Activated T-cell treated with anti-CD3 and anti-CD28 coated beads, Interleukin-2, amount 50 U/mL, for 72 hours (primary cell): Measurements from ENCODE around the gene CNTF. TPM values are rescaled to one million over a fixed set of nuclear protein-coding genes. Genes with fewer than 3 reads are reported as not detected.

Experiments
- ATAC-seq, 2 donors: fragments of 150-1000 bp; cut with Tn5 transposase; replicated peaks in 1 of 2; 2 replicates each; pipeline ENCODE4 v1.10.0; 2021; ENCODE audit warnings: moderate library complexity in 2 of 2, mild to moderate bottlenecking in 1 of 2
- DNase-seq, 2 donors: peaks; one replicate each; pipeline ENCODE4 v3.0.0; 2021 to 2022; ENCODE audit warnings: mixed read lengths in 1 of 2
- H3K27ac Mint-ChIP-seq: one replicate; pipeline ENCODE4 v1.8.0; 2022; ENCODE audit warnings: mild to moderate bottlenecking, moderate library complexity, mixed read lengths
- H3K27me3 Mint-ChIP-seq: one replicate; pipeline ENCODE4 v1.8.0; 2022; ENCODE audit warnings: low read depth, mixed read lengths
- H3K36me3 Mint-ChIP-seq, 2 donors: one replicate each; pipeline ENCODE4 v1.8.0; 2022; ENCODE audit warnings: mixed read lengths in 2 of 2, mild to moderate bottlenecking in 1 of 2; ENCODE audit not compliant: insufficient read depth in 2 of 2
- H3K4me1 Mint-ChIP-seq: one replicate; pipeline ENCODE4 v1.8.0; 2022; ENCODE audit warnings: low read depth, mixed read lengths
- H3K4me3 Mint-ChIP-seq, 2 donors: one replicate each; pipeline ENCODE4 v1.8.0; 2022; ENCODE audit warnings: mild to moderate bottlenecking in 2 of 2, mixed read lengths in 2 of 2, moderate library complexity in 2 of 2
- H3K9me3 Mint-ChIP-seq, 2 donors: one replicate each; pipeline ENCODE4 v1.8.0; 2022; ENCODE audit warnings: mixed read lengths in 2 of 2
- total RNA-seq, 2 donors: library from RNA; stranded (reverse); gene quantifications; one replicate each; pipeline ENCODE4 v1.2.3, GENCODE V29; 2022

CNTF gene
- total RNA-seq, 2 donors from 2014 or later, result 4.5 to 5.0 TPM

DNA sequence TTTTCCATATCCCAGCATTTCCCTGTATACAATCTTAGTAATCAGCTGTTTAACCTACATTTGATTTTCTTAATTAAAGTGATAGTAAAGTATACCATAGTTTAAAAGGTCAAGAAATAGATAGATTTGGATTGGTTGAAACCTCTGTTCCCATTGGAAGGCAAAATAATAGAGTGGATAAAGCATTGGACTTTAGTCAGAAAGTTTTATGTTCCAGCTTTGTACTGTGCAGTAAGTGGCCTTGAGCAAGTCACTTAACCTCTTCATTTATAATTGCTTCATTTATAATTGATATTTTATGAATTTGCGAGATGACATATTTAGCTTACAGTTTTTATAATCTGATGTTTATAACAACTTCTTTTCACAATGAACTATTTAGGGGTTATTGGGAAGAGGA, 40.0 kb upstream of the CNTF start:
- ATAC-seq (no peak), DNase-seq (no peak)
- peak overlapping the region; percentile 64 for H3K27ac Mint-ChIP-seq
- H3K9me3 Mint-ChIP-seq, result no peaks in the 10 kb centered on the region
- no peaks in the 10 kb centered on the region for H3K27me3 Mint-ChIP-seq
- peaks cover 14 to 29% of the 10 kb centered on the region in 2 donors for H3K36me3 Mint-ChIP-seq
- H3K4me3 Mint-ChIP-seq, result peak overlapping the region; percentile 85 to 86
- H3K4me1 Mint-ChIP-seq, result peaks cover 61% of the 10 kb centered on the region

DNA sequence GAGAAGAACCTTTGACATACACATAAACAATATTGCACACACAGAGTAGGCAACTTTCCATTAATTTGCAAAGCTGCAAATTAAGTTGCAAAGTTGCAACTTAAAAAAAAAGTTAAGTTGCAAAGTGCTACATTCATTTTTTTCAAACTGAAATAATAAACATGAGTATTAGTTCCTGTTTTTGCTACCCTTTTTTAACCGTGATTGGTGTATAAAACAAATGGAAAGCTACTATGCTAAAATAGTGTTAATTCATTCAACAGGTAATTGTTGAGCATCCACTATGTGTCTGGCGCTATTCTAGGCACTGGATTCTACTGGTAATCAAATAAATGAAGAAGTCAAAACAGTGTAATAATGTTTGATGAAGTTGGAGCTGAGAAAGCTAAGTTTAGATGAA, 35.5 kb upstream of the CNTF start:
- DNase-seq (no peak), ATAC-seq (no peak)
- peaks cover 4 to 29% of the 10 kb centered on the region in 2 donors for H3K36me3 Mint-ChIP-seq
- H3K27ac Mint-ChIP-seq, result peak overlapping the region; percentile 4
- no peaks in the 10 kb centered on the region for H3K27me3 Mint-ChIP-seq
- no peak overlapping the region for H3K4me3 Mint-ChIP-seq
- H3K4me1 Mint-ChIP-seq, result peaks cover 81% of the 10 kb centered on the region
- no peaks in the 10 kb centered on the region for H3K9me3 Mint-ChIP-seq

DNA sequence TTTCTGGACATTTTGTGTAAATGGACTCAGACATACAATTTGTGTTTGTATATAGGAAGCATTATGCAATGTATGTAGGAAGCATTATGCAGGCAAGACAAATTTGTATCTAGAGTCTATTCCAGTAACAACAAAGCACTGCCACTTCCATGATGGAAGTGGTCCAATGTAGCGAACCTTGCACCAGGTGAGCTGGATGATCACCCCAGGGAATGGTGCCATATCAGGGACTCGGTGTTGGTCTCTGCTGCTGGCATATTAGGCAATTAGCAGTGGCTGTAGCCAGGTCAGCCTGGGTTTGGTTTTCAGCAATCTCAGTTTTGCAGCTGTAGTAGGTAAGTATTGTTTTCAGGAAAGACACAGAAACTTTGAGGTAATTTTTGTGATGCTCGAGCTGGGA, 30.8 kb upstream of the CNTF start:
- Mint-ChIP-seq H3K4me3 (peak overlapping the region; percentile 31 to 39), H3K27ac (peak overlapping the region; percentile 58), H3K36me3 (peaks cover 9 to 28% of the 10 kb centered on the region in 2 donors), H3K27me3 (no peaks in the 10 kb centered on the region), H3K9me3 (no peaks in the 10 kb centered on the region), H3K4me1 (peaks cover 85% of the 10 kb centered on the region)
- no peak for ATAC-seq
- DNase-seq, result no peak

DNA sequence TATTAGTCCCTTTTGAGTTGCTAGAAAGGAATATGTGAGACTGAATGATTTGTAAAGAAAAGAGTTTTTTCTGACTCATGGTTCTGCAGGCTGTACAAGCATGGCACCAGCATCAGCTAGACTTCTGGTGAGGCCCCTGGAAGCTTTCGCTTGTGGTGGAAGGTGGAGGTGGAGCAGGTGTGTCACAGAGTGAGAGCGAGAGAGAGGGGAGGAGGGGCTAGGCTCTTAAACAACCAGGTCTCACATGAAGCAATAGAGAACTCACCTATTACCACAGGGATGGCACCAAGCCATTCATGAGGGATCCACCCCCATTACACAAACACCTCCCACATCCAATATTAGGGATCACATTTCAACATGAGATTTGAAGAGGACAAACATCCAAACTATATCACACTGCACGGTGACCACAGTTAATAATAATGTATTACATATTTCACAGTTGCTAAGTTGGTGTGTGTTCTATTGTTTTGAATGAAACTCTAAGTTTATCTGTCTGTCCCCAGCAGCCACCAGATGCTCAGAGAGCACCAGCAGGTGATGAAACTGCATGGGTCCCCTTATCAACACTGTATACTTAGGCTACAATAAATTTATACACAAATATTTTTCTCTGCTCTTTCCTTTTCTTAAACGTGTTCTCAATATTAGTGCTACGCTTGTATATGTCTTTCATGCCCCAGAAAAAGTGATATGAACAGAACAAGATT, 29.5 kb upstream of the CNTF start:
- peak overlapping the region; percentile 70 for H3K27ac Mint-ChIP-seq
- no peaks in the 10 kb centered on the region for H3K9me3 Mint-ChIP-seq
- peak; percentile 91 to 93 for ATAC-seq
- H3K4me3 Mint-ChIP-seq, result peak overlapping the region; percentile 38 to 52
- peaks cover 11 to 26% of the 10 kb centered on the region in 2 donors for H3K36me3 Mint-ChIP-seq
- H3K27me3 Mint-ChIP-seq, result no peaks in the 10 kb centered on the region
- peaks cover 88% of the 10 kb centered on the region for H3K4me1 Mint-ChIP-seq
- peak; percentile 55 to 73 for DNase-seq

DNA sequence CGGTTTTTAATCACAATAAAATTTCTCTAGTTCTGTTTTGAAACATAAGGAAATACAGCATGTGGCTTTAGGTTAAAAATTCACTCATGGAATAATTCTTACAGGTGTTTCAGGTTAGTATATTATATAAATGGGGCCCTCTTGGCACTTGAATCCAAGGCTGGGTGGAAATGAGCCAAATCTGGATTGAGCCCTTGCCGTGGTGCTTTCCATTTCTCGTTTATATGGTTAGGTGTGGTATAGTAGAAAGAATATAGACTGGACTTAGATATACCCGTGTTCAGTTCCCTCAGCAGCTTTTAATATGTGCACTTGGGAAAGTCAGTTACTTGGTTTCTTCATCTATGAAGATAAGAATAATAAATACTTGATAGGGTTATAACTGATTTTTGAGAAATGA, 27.6 kb upstream of the CNTF start:
- Mint-ChIP-seq H3K36me3 (peaks cover 9 to 29% of the 10 kb centered on the region in 2 donors), H3K27ac (peak overlapping the region; percentile 32), H3K4me3 (no peak overlapping the region), H3K4me1 (peaks cover 91% of the 10 kb centered on the region), H3K9me3 (no peaks in the 10 kb centered on the region), H3K27me3 (no peaks in the 10 kb centered on the region)
- DNase-seq (no peak), ATAC-seq (no peak)

DNA sequence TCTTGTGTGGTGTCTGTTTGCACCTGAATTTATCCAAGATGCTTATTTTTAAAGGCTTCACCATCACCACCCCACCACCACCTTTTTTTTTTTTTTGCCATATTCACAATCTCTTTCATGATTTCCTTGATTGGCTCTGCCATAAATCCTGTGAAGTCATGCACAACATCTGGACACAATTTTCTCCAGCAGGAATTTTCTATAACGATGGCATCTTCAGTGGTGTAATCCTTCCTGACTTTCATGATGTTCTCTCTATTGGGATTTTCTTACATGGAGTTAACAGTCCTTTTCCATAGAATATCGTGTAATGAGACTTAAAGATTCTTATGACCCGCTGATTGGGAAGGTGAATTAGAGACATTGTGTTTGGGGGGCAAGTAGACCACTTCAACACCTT, 25.8 kb upstream of the CNTF start:
- H3K4me3 Mint-ChIP-seq, result peak overlapping the region; percentile 46 to 90
- H3K27ac Mint-ChIP-seq, result peak overlapping the region; percentile 92
- no peaks in the 10 kb centered on the region for H3K27me3 Mint-ChIP-seq
- no peaks in the 10 kb centered on the region for H3K9me3 Mint-ChIP-seq
- H3K36me3 Mint-ChIP-seq, result peaks cover 11 to 29% of the 10 kb centered on the region in 2 donors
- DNase-seq, result no peak
- H3K4me1 Mint-ChIP-seq, result peaks cover 94% of the 10 kb centered on the region
- no peak for ATAC-seq

DNA sequence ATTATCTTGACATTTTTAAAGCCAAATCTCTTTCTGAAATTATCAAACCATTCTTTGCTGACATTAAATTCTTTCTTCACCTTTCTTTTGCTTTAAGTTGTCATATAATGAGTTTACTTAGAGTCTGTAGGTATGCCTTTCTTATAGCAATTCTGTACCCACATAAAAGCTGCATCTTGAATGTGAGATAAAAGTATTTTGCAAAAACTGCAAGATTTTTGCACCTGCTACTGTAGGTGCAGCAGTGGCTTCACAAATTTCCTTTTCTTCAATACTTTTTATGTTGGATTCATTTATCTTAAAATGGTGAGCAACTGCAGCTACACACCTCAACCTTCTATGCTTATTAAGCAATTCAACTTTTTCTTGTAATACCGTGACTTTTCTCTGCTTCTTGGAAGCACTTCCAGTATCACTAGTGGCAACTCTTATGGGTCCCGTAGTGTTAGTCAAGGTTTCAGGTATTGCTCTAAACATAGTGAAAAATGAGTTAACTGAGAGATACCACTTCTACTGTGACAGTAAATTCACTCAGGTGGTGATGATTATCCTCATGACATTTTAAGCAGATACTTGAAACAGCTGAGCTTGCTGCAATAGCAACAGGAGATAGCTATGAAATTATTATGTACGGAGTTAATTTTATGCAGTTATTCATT, 24.9 kb upstream of the CNTF start:
- peak overlapping the region; percentile 46 to 90 for H3K4me3 Mint-ChIP-seq
- no peak for DNase-seq
- ATAC-seq, result peak; percentile 88 to 93
- H3K36me3 Mint-ChIP-seq, result peaks cover 11 to 28% of the 10 kb centered on the region in 2 donors
- peaks cover 92% of the 10 kb centered on the region for H3K4me1 Mint-ChIP-seq
- H3K27me3 Mint-ChIP-seq, result no peaks in the 10 kb centered on the region
- H3K27ac Mint-ChIP-seq, result peak overlapping the region; percentile 92
- H3K9me3 Mint-ChIP-seq, result no peaks in the 10 kb centered on the region

DNA sequence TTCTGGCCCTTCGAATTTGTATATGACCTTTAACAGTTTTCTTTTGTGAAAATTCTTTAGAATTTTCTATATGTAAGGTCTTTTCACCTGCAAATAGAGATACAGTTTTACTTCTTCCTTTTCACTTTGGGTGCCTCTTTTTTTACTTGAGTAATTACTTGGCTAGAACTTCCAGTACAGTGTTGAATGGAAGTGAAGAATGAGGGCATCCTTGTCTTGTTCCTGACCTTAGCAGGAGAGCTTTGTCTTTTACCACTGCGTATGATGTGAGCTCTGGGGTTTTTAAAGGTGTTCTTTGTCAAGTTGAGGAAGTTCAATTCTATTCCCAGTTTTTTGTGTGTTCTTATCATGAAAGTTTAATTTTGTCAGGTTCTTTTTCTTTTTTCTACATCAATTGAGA, 22.0 kb upstream of the CNTF start:
- no peaks in the 10 kb centered on the region for H3K9me3 Mint-ChIP-seq
- H3K4me3 Mint-ChIP-seq, result peak overlapping the region in 1 of 2 donors; percentile 50
- H3K27ac Mint-ChIP-seq, result peak overlapping the region; percentile 82
- peaks cover 92% of the 10 kb centered on the region for H3K4me1 Mint-ChIP-seq
- DNase-seq (no peak), ATAC-seq (no peak)
- H3K36me3 Mint-ChIP-seq, result peaks cover 14 to 35% of the 10 kb centered on the region in 2 donors
- no peaks in the 10 kb centered on the region for H3K27me3 Mint-ChIP-seq

DNA sequence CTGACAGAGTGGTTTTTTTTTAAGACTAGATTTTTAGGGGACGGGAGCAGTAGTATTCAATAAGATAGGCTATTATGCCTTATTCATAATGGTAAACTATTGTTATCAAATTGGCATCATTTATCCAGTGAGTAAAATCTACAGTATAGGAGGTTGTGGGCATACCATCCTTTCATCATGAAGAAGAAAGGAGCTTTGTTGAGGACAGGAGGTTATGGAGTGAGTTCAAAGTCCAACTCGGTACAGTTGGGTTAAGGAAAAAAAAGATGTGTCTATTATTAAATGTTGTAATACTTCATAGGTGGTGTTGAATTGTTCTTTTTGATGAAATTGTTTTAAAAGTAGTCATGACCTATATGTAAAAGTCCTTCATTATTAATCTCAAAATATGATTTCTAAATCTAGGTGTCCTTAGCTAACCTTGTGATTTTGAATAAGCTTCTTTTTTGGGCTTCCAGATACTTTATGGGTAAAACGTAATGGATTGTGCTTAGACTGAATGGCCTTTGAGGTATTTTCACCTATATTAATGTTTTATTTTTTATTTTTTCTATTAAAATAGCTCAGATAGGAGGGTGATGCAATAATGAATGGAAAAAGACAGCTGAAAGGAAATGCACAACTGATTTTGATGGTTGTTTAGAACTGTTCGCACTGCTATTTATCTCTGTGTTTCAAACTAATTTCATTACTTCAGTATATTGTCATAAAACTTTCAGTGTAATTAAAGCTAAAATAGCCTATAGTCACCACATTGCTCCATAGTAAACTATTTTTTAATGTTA, 15.3 kb upstream of the CNTF start:
- Mint-ChIP-seq H3K4me3 (peak overlapping the region; percentile 39 to 42), H3K36me3 (peaks cover 17 to 44% of the 10 kb centered on the region in 2 donors), H3K27ac (peak overlapping the region; percentile 87), H3K4me1 (peaks cover 75% of the 10 kb centered on the region), H3K9me3 (no peaks in the 10 kb centered on the region), H3K27me3 (no peaks in the 10 kb centered on the region)
- no peak for DNase-seq
- no peak for ATAC-seq

DNA sequence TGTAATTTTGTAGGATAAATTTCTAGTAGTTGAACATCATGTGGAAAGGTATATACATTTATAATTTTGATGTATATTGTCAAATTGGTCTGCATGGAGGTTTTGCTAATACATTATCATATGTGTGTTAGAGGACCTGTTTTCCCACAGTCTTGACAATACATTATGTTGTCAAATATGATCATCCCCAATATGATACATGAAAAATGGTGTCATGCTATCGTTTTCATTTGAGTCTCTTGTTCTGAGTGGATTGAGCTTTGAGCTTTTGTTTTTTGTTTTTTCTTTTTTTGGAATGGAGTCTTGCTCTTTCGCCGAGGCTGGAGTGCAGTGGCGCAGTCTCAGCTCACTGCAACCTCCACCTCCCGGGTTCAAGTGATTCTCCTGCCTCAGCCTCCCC, 14.1 kb upstream of the CNTF start:
- no peaks in the 10 kb centered on the region for H3K9me3 Mint-ChIP-seq
- no peak overlapping the region for H3K27ac Mint-ChIP-seq
- no peak for DNase-seq
- H3K4me3 Mint-ChIP-seq, result no peak overlapping the region
- H3K27me3 Mint-ChIP-seq, result no peaks in the 10 kb centered on the region
- H3K36me3 Mint-ChIP-seq, result peaks cover 11 to 45% of the 10 kb centered on the region in 2 donors
- ATAC-seq, result peak in 1 of 2 donors; percentile 51
- H3K4me1 Mint-ChIP-seq, result peaks cover 70% of the 10 kb centered on the region

DNA sequence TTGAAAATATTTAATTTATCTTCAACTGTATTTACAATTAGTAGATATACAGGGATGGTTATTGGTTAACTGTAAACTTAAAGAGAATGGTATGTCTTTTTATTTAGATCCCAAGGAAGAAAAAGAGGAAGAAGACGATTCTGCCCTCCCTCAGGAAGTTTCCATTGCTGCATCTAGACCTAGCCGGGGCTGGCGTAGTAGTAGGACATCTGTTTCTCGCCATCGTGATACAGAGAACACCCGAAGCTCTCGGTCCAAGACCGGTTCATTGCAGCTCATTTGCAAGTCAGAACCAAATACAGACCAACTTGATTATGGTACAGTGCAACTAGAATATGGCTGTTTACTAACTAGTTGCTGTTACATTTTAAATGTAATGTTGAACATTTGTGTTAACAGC, 12.7 kb upstream of the CNTF start:
- H3K4me3 Mint-ChIP-seq, result no peak overlapping the region
- no peak for ATAC-seq
- H3K27me3 Mint-ChIP-seq, result no peaks in the 10 kb centered on the region
- peaks cover 60% of the 10 kb centered on the region for H3K4me1 Mint-ChIP-seq
- no peaks in the 10 kb centered on the region for H3K9me3 Mint-ChIP-seq
- DNase-seq, result no peak
- H3K36me3 Mint-ChIP-seq, result peaks cover 15 to 49% of the 10 kb centered on the region in 2 donors
- no peak overlapping the region for H3K27ac Mint-ChIP-seq

DNA sequence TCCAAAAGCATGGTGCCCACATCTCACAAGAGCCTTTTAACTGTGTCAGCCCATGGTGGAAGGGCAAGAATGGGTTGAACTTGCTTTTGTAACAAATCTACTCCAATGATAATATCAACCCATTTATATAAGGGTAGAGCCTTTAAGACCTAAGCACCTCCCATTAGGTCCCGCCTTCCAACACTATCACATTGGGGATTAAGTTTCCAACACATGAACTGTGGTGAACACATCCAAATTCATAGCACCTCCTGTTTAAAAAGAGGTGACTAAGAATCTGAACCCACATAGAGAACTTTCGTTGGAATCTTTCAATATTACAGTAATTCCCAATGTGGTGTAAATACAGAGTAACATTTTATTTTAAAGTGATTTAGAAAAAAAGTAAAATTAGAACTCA, 9.2 kb upstream of the CNTF start:
- Mint-ChIP-seq H3K36me3 (peaks cover 20 to 56% of the 10 kb centered on the region in 2 donors), H3K4me3 (no peak overlapping the region), H3K4me1 (peaks cover 43% of the 10 kb centered on the region), H3K9me3 (no peaks in the 10 kb centered on the region), H3K27me3 (no peaks in the 10 kb centered on the region), H3K27ac (no peak overlapping the region)
- DNase-seq (no peak), ATAC-seq (peak in 1 of 2 donors; percentile 41)

DNA sequence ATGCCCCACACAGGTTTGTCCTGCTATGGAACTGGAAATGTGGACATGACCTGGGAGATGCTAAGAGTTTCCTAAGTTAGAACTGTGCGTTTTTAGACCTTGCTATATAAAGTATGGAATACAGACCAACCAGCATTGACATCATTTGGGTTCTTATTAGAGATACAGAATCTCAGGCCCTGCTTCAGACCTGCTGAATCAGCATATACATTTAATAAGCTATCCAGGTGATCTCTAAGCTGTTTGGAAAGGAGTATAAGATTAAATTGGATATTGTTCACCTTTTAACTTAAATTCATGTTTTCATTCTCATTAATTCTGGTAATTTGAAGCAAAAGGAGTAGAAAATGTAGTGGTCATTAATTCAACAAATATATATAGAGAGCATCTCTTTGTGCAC, 6.9 kb upstream of the CNTF start:
- ATAC-seq (no peak), DNase-seq (no peak)
- Mint-ChIP-seq H3K27me3 (no peaks in the 10 kb centered on the region), H3K36me3 (peaks cover 20 to 62% of the 10 kb centered on the region in 2 donors), H3K27ac (peak overlapping the region; percentile 55), H3K4me1 (peaks cover 26% of the 10 kb centered on the region), H3K9me3 (no peaks in the 10 kb centered on the region), H3K4me3 (no peak overlapping the region)
